ENCODE measurements around the gene PPP2R1A. TPM values are rescaled to one million over a fixed set of nuclear protein-coding genes. Genes with fewer than 3 reads are reported as not detected.

The PPP2R1A gene
- total RNA-seq, 1 donor from 2014 or later, result 154 TPM

DNA sequence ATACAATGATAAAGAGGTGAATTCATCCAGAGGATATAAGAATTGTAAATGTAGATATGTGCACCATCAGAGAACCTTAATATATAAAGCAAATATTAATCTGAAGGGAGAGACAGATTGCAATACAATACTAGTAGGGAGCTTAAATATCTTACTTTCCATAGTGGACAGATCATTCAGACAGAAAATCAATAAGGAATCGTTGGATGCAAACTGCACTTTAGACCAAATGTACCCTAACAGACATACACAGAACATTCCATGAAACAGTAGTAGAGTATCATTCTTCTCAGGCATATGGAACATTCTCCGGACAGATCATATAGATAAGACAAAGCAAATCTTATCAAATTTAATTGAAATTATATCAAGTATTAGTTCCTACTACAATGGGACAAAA lies 44.6 kb downstream of the PPP2R1A start:
- intact Hi-C loops (cut with DNase I), result loop anchor here (10.0 kb wide), 1 partner anchor 100 kb away; the partner anchor contains the start of gene ZNF616
- Histone ChIP-seq H3K36me3 (no peaks in the 10 kb centered on the region), H3K27me3 (ENCODE audit: low read depth) (no peaks in the 10 kb centered on the region), H3K9me3 (no peaks in the 10 kb centered on the region), H3K4me1 (no peaks in the 10 kb centered on the region), H3K27ac (no peak overlapping the region), H3K4me3 (no peak overlapping the region)
- TF ChIP-seq, protein P1, sequence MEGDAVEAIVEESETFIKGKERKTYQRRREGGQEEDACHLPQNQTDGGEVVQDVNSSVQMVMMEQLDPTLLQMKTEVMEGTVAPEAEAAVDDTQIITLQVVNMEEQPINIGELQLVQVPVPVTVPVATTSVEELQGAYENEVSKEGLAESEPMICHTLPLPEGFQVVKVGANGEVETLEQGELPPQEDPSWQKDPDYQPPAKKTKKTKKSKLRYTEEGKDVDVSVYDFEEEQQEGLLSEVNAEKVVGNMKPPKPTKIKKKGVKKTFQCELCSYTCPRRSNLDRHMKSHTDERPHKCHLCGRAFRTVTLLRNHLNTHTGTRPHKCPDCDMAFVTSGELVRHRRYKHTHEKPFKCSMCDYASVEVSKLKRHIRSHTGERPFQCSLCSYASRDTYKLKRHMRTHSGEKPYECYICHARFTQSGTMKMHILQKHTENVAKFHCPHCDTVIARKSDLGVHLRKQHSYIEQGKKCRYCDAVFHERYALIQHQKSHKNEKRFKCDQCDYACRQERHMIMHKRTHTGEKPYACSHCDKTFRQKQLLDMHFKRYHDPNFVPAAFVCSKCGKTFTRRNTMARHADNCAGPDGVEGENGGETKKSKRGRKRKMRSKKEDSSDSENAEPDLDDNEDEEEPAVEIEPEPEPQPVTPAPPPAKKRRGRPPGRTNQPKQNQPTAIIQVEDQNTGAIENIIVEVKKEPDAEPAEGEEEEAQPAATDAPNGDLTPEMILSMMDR (IDR thresholded peaks at IDR 0.05), result no peak
- DNase-seq, result no peak
- no peak for ATAC-seq

DNA sequence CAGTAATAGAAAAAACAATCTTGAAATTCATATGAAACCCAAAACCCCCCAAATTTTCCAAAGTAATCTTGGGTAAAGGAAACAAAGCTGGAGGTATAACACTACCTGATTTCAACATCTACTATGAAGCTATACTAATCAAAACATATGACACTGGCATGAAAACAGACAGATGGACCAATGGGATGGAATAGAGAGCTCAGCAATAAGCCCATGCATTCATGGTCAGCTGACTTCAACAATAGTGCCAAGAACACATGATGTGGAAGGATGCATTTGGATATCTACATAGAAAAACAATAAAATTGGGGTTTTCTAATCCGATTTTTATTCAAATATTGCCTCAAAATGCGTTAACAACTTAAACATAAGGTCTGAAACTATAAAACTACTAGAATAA lies 47.3 kb downstream of the PPP2R1A start:
- TF ChIP-seq, protein P1 (IDR thresholded peaks at IDR 0.05), result no peak
- DNase-seq (no peak), ATAC-seq (no peak)
- no peaks in the 10 kb centered on the region for H3K9me3 ChIP-seq
- no peak overlapping the region for H3K4me3 ChIP-seq
- no peaks in the 10 kb centered on the region for H3K4me1 ChIP-seq
- intact Hi-C loops (cut with DNase I), result loop anchor here (10.0 kb wide), 1 partner anchor 102 kb away; the partner anchor contains the start of gene ZNF616
- no peaks in the 10 kb centered on the region for H3K36me3 ChIP-seq
- no peaks in the 10 kb centered on the region for H3K27me3 ChIP-seq (ENCODE audit: low read depth)
- no peak overlapping the region for H3K27ac ChIP-seq

DNA sequence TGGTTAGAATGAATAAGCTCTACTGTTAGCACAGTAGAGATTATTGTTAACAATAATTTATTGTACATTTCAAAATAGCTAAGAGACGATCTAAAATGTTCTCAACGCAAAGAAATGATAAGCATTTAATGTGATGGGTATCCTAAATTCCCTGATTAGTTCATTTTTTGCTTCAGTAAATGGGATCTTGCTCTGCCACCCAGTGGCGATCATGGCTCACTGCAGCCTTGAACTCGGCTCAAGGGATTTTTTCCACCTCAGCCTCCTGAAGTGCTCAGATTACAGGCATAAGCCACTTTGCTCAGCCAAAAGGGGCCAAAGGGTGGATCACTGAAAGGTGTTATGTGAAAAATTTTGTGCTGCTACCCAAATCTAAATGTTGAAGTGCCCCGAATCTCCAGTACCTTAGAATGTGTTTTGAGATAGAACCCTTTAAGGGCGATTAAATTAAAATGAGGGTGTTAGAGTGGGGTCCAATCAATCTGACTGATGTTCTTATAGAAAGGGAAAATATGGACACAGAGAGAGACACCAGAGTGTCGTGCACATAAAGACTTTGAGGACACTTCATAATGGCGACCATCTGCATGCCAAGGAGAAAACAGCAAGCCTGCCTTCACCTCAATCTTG lies 48.0 kb downstream of the PPP2R1A start:
- intact Hi-C loops (cut with DNase I), result loop anchor here (10.0 kb wide), 1 partner anchor 103 kb away; the partner anchor contains the start of gene ZNF616
- DNase-seq, result peak; percentile 53
- no peak overlapping the region for H3K4me3 ChIP-seq
- TF ChIP-seq, protein P1 (IDR thresholded peaks at IDR 0.05), result peak; percentile 90
- H3K9me3 ChIP-seq, result no peaks in the 10 kb centered on the region
- no peaks in the 10 kb centered on the region for H3K4me1 ChIP-seq
- no peak overlapping the region for H3K27ac ChIP-seq
- H3K27me3 ChIP-seq (ENCODE audit: low read depth), result no peaks in the 10 kb centered on the region
- ATAC-seq, result peak; percentile 80 to 85
- H3K36me3 ChIP-seq, result no peaks in the 10 kb centered on the region

DNA sequence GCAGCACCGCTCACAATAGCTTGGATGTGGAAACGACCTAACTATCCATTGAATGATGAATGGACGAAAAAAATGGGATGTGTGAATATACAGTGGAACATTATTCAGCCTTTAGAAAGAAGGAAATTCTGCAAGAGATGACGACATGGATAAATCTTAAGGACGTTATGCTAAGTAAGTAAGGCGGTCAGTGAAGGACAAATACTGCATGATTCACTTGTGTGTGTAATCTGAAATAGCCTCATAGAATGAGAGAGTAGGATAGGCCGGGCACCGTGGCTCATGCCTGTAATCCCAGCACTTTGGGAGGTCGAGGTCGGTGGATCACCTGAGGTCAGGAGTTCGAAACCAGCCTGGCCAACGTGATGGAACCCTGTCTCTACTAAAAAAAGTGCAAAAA lies 54.2 kb downstream of the PPP2R1A start:
- Histone ChIP-seq H3K27ac (no peak overlapping the region), H3K36me3 (no peaks in the 10 kb centered on the region), H3K4me1 (no peaks in the 10 kb centered on the region), H3K27me3 (ENCODE audit: low read depth) (no peaks in the 10 kb centered on the region), H3K4me3 (no peak overlapping the region), H3K9me3 (no peaks in the 10 kb centered on the region)
- ATAC-seq (no peak), DNase-seq (no peak)
- intact Hi-C loops (cut with DNase I), result no loop called here
- TF ChIP-seq, protein P1 (IDR thresholded peaks at IDR 0.05), result no peak

DNA sequence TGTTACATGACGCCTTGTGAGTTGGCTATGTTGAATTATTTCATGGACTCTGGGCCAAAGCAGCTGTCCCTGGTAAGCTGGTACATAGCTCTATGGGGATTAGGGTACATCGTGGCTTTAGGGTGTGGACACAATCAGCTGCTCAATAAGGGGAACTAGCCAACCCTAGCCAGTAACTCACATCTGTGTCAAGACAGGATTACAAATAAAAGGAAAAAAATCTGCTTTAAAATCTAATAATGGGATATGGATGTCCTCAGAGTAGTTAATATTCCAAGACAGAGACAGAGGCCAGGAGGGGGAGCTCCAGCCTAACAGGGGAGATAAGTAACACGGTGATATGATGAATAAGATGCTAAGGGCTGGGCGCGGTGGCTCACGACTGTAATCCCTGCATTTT lies 58.4 kb downstream of the PPP2R1A start:
- Histone ChIP-seq H3K4me3 (no peak overlapping the region), H3K9me3 (no peaks in the 10 kb centered on the region), H3K27me3 (ENCODE audit: low read depth) (no peaks in the 10 kb centered on the region), H3K27ac (no peak overlapping the region), H3K4me1 (no peaks in the 10 kb centered on the region), H3K36me3 (no peaks in the 10 kb centered on the region)
- ATAC-seq (peak; percentile 68 to 76), DNase-seq (peak; percentile 59)
- TF ChIP-seq, protein P1 (IDR thresholded peaks at IDR 0.05), result peak; percentile 47
- intact Hi-C loops (cut with DNase I), result no loop called here

Measured in lower lobe of right lung (tissue), 2 donors.